Stomach smooth muscle (tissue), 2 donors: Measurements from ENCODE around the gene MTARC1.
A peak's percentile ranks its signal among the peaks of the same experiment; 100 is the strongest.

ENCODE experiments used
- H3K27ac ChIP-seq: one replicate; pipeline ENCODE4 v1.7.0; 2013; ENCODE audit warnings: mild to moderate bottlenecking, low read length, inconsistent platforms
- H3K27me3 ChIP-seq, 2 donors: one replicate each; pipeline ENCODE4 v1.7.0; 2013; ENCODE audit warnings: low read length in 2 of 2; ENCODE audit not compliant: insufficient read depth in 2 of 2, control insufficient read depth in 1 of 2
- H3K36me3 ChIP-seq, 2 donors: one replicate each; pipeline ENCODE4 v1.7.0; 2013; ENCODE audit warnings: low read length in 2 of 2; ENCODE audit not compliant: control insufficient read depth in 2 of 2, insufficient read depth in 2 of 2
- H3K4me1 ChIP-seq: one replicate; pipeline ENCODE4 v1.7.0; 2013; ENCODE audit warnings: low read length; ENCODE audit not compliant: control insufficient read depth, insufficient read depth
- H3K4me3 ChIP-seq, 2 donors: one replicate each; pipeline ENCODE4 v1.7.0; 2013; ENCODE audit warnings: low read length in 2 of 2
- H3K9ac ChIP-seq, 2 donors: one replicate each; pipeline ENCODE4 v1.7.0; 2013; ENCODE audit warnings: low read length in 2 of 2, mild to moderate bottlenecking in 1 of 2
- H3K9me3 ChIP-seq, 2 donors: one replicate each; pipeline ENCODE4 v1.7.0; 2013; ENCODE audit warnings: low read length in 2 of 2; ENCODE audit not compliant: control insufficient read depth in 2 of 2
- donor health status: healthy.
- donor health status: Pancreatic carcinoma.

Gene MTARC1

DNA sequence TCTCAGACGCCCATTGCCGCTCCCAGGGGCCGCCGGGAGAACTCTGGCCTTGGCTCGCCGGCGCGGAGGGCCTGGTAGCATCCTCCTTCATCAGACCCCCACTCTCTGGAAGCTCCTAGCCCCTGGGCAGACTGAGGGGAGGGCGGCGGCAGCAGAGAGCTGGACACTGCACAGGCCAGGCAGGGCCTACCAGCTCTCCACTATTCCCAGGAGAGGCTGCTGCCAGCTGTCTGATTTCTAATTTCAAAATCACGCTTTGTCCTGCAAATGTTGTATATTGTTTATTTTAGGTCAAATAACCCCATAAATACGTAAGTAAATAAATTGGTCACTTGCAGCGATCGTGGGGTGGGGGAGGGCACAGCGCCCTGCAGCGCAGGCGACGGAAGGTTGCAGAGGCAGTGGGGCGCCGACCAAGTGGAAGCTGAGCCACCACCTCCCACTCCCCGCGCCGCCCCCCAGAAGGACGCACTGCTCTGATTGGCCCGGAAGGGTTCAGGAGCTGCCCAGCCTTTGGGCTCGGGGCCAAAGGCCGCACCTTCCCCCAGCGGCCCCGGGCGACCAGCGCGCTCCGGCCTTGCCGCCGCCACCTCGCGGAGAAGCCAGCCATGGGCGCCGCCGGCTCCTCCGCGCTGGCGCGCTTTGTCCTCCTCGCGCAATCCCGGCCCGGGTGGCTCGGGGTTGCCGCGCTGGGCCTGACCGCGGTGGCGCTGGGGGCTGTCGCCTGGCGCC, at the start of gene MTARC1:
MTARC1 (plus strand) TSS at position 577 of the 732 bp plus-strand sequence; CDS start at position 609, 32 bp downstream.
- H3K27ac ChIP-seq = peak within 1 kb of the TSS; percentile 49
- H3K9ac ChIP-seq = peak within 1 kb of the TSS; percentile 30 to 62
- H3K9me3 ChIP-seq = no peaks in the 10 kb centered on the region
- H3K4me3 ChIP-seq = peak within 1 kb of the TSS; percentile 56 to 81
- H3K4me1 ChIP-seq = peaks cover 25% of the 10 kb centered on the region
- H3K27me3 ChIP-seq = no peaks in the 10 kb centered on the region
- peaks cover 0 to 3% of the 10 kb centered on the region in 2 donors for H3K36me3 ChIP-seq

DNA sequence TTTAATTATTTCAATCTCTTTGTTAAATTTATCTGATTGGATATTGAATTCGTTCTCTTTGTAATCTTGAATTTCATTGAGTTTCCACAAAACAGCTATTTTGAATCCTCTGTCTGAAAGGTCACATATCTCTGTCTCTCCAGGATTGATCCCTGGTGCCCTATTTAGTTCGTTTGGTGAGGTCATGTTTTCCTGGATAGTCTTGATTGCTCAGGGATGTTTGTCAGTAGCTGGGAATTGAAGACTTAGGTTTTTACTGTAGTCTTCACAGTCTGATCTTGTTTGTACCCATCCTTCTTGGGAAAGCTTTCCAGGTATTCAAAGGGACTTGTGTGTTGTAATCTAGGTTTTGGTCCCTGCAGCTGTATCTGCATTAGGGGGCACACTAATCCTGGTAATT, 45.4 kb upstream of the MTARC1 start:
- Histone ChIP-seq H3K4me1 (no peaks in the 10 kb centered on the region), H3K9ac (no peak overlapping the region), H3K9me3 (no peaks in the 10 kb centered on the region), H3K36me3 (no peaks in the 10 kb centered on the region), H3K27ac (no peak overlapping the region), H3K4me3 (no peak overlapping the region), H3K27me3 (peaks cover 0 to 7% of the 10 kb centered on the region in 2 donors)

DNA sequence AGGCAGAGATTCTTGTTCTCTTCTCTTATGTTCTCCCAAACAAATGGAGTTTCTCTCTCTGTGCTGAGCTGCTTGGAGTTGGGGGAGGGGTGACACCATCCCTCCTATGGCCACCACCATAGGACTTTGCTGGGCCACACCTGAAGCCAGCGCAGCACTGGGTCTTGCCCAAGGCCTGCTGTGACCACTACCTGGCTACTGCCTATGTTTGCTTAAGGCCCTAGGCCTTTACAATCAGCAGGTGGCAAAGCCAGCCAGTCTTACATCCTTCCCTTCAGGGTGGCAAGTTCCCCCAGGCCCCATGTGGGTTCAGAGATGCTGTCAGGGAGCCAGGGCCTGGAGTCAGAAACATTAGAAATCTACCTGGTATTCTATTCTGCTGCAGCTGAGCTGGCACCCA, 44.9 kb upstream of the MTARC1 start:
- H3K36me3 ChIP-seq = no peaks in the 10 kb centered on the region
- peaks cover 0 to 7% of the 10 kb centered on the region in 2 donors for H3K27me3 ChIP-seq
- no peak overlapping the region for H3K4me3 ChIP-seq
- no peaks in the 10 kb centered on the region for H3K4me1 ChIP-seq
- H3K9me3 ChIP-seq = no peaks in the 10 kb centered on the region
- no peak overlapping the region for H3K9ac ChIP-seq
- H3K27ac ChIP-seq = no peak overlapping the region

- no peak overlapping the region for H3K27ac ChIP-seq
- no peaks in the 10 kb centered on the region for H3K36me3 ChIP-seq
- no peaks in the 10 kb centered on the region for H3K9me3 ChIP-seq
- peaks cover 0 to 7% of the 10 kb centered on the region in 2 donors for H3K27me3 ChIP-seq
- H3K9ac ChIP-seq = no peak overlapping the region
- no peak overlapping the region for H3K4me3 ChIP-seq
- peaks cover 3% of the 10 kb centered on the region for H3K4me1 ChIP-seq
Measured at GRCh38 chr1:220742520-220742919, 44.2 kb upstream of the MTARC1 start.

- no peak overlapping the region for H3K4me3 ChIP-seq
- H3K36me3 ChIP-seq = no peaks in the 10 kb centered on the region
- H3K27me3 ChIP-seq = peaks cover 0 to 6% of the 10 kb centered on the region in 2 donors
- no peaks in the 10 kb centered on the region for H3K9me3 ChIP-seq
- H3K4me1 ChIP-seq = peaks cover 18% of the 10 kb centered on the region
- no peak overlapping the region for H3K9ac ChIP-seq
- no peak overlapping the region for H3K27ac ChIP-seq
Measured at GRCh38 chr1:220746851-220747250, 39.9 kb upstream of the MTARC1 start.

DNA sequence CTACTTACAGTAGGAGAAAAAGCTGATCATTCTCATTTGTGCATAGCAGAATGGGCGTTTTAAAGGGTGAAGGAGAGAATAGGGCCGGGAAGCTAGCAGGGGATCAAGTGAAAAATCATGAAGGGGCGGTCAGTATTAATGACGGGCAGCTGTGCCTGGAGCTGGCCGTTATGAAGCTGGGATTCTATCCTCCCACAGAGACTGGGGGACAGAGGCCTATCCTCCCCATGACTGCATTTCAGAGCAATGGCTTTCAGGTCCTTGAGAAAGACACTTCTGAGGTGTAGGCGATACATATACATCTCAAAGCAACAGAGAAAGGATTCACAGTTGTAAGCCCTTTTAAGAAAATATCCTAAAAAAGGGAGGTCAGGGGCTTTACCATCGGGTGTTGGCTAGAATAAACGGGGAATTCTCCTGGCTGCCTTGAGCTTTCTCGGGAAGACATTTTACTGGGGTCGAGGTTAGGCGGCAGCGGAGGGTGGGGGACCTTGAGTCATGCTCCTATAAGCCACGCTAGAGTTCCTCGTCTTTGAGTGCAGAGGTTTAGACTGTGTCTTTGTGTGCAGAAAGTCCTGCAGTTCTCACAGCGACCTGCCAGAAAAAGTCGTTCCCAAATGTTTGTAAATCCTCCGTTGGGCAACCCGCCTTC, 39.1 kb upstream of the MTARC1 start:
- Histone ChIP-seq H3K9ac (peak overlapping the region; percentile 40 to 75), H3K9me3 (no peaks in the 10 kb centered on the region), H3K27ac (peak overlapping the region; percentile 55), H3K27me3 (peaks cover 0 to 2% of the 10 kb centered on the region in 2 donors), H3K4me3 (peak overlapping the region; percentile 72 to 89), H3K36me3 (no peaks in the 10 kb centered on the region), H3K4me1 (peaks cover 18% of the 10 kb centered on the region)

DNA sequence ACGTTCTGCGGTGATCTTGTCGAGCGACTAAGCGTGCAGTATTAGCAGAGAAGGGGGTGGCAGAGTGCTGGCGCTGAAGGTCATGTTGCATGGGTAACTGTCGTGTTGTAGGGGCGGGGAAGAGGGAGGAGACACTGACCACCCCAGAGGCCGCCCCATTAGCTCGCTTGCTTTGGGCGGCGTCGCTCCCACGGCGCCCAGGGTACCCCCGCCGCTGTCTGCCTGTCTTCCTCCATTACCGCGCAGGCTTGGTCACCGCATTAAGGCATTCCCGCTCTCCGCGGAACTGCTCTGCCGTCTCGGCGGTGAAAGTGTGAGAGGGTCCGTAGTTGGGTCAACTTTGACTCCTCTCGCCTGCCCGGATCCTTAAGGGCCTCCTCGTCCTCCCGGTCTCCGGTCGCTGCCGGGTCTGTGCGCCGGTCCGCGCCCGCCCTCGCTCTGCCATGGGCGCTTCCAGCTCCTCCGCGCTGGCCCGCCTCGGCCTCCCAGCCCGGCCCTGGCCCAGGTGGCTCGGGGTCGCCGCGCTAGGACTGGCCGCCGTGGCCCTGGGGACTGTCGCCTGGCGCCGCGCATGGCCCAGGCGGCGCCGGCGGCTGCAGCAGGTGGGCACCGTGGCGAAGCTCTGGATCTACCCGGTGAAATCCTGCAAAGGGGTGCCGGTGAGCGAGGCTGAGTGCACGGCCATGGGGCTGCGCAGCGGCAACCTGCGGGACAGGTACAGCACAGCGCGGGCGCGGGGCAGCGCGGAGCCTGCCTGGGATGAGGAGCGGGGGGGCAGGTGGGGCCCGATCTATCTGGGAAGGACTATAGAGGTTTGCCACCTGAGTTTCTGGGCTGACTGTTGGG, 38.4 kb upstream of the MTARC1 start, which contains the start of gene MTARC2:
MTARC2 (plus strand) TSS at position 234 of the 846 bp plus-strand sequence; CDS start at position 444, 210 bp downstream.
- H3K4me1 ChIP-seq = peaks cover 18% of the 10 kb centered on the region
- H3K36me3 ChIP-seq = no peaks in the 10 kb centered on the region
- peak within 1 kb of the TSS; percentile 72 to 89 for H3K4me3 ChIP-seq
- H3K27ac ChIP-seq = peak within 1 kb of the TSS; percentile 55
- H3K9me3 ChIP-seq = no peaks in the 10 kb centered on the region
- H3K27me3 ChIP-seq = peaks cover 0 to 1% of the 10 kb centered on the region in 2 donors
- H3K9ac ChIP-seq = peak within 1 kb of the TSS; percentile 40 to 75

- Histone ChIP-seq H3K36me3 (no peaks in the 10 kb centered on the region), H3K27me3 (no peaks in the 10 kb centered on the region), H3K9me3 (no peaks in the 10 kb centered on the region), H3K27ac (peak overlapping the region; percentile 55), H3K4me1 (peaks cover 18% of the 10 kb centered on the region), H3K9ac (peak overlapping the region; percentile 40 to 75), H3K4me3 (peak overlapping the region; percentile 72 to 89)
Measured at GRCh38 chr1:220748936-220749335, 37.8 kb upstream of the MTARC1 start.

DNA sequence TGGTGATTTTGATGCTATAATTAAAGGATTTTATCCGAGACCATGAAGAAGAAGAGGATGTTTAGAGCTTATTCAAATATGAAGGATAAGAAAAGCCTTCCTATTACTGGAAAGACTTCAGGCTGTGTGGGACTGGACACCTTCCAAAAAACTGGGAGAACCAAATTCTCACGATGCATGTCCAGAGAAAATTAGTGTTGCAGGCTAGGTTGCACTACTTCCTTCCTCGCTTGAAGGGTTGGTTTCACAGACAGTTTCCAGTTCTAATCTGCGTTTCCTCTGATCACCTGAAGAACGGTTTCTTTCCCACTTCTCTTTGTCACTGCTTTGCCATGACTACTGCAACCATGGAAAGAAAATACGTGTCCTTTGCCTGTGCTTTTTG, 36.6 kb upstream of the MTARC1 start:
- Histone ChIP-seq H3K36me3 (peaks cover 2 to 5% of the 10 kb centered on the region in 2 donors), H3K4me3 (peak overlapping the region; percentile 13 to 44), H3K9me3 (no peaks in the 10 kb centered on the region), H3K4me1 (peaks cover 20% of the 10 kb centered on the region), H3K27ac (no peak overlapping the region), H3K9ac (peak overlapping the region in 1 of 2 donors; percentile 6), H3K27me3 (no peaks in the 10 kb centered on the region)

DNA sequence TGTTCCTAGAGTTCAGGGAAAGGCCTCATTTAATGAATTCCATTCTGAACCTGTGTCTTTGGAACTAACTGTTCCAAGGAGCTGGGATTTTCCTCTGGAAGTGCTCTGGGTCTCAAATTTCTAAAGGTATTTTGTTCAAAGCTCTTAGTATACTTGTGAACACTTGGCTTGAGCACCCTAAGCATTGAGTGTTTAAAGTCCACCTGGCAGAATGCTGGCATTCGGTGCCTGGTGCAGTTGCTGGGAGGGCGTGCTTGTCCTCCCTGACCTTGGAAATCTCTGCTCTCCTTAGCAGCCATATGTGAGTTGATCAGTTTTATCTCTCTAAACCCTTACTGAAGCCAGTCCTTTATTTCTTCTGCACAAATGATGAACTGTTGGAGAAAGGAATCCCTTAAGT, 35.6 kb upstream of the MTARC1 start:
- peaks cover 9 to 10% of the 10 kb centered on the region in 2 donors for H3K36me3 ChIP-seq
- H3K27ac ChIP-seq = no peak overlapping the region
- no peaks in the 10 kb centered on the region for H3K27me3 ChIP-seq
- no peaks in the 10 kb centered on the region for H3K9me3 ChIP-seq
- H3K4me3 ChIP-seq = peak overlapping the region in 1 of 2 donors; percentile 10
- H3K4me1 ChIP-seq = peaks cover 20% of the 10 kb centered on the region
- H3K9ac ChIP-seq = no peak overlapping the region
